WTC11 (cell line): ENCODE data around the gene ZNF646. TPM values are rescaled to one million over a fixed set of nuclear protein-coding genes. Genes with fewer than 3 reads are reported as not detected.

Source experiments
- ATAC-seq: fragments of 200-7000 bp; cut with Tn5 transposase; 2 replicates; pipeline ENCODE4 v1.10.0; 2021; ENCODE audit warnings: mild to moderate bottlenecking, moderate library complexity
- CTCF ChIA-PET: fragments of 300-600 bp; sonication (Branson Sonifier 250); formaldehyde crosslinking; loops from one replicate; lab custom pipeline; 2021; ENCODE audit warnings: antibody characterized with exemption; lab: Charles Lee
- POLR2A ChIA-PET: fragments of 350-600 bp; sonication (Branson Sonifier 250); formaldehyde crosslinking; loops from one replicate; lab custom pipeline; 2021; ENCODE audit warnings: antibody characterized with exemption; lab: Charles Lee
- DNase-seq: peaks from one replicate; pipeline ENCODE4 v3.0.0; 2021; ENCODE audit warnings: low spot score
- H3K27ac Mint-ChIP-seq: 2 replicates; pipeline ENCODE4 v1.8.0; 2021; ENCODE audit warnings: mixed read lengths
- H3K27me3 Mint-ChIP-seq: 2 replicates; pipeline ENCODE4 v1.8.0; 2021; ENCODE audit warnings: low read depth, mild to moderate bottlenecking, moderate library complexity, mixed read lengths
- H3K36me3 Mint-ChIP-seq: 2 replicates; pipeline ENCODE4 v1.8.0; 2021; ENCODE audit warnings: mixed read lengths
- H3K4me1 Mint-ChIP-seq: 2 replicates; pipeline ENCODE4 v1.8.0; 2022; ENCODE audit warnings: mixed read lengths
- H3K4me3 Mint-ChIP-seq: 2 replicates; pipeline ENCODE4 v1.8.0; 2021; ENCODE audit warnings: mild to moderate bottlenecking, moderate library complexity, mixed read lengths
- H3K9me3 Mint-ChIP-seq: 2 replicates; pipeline ENCODE4 v1.8.0; 2021; ENCODE audit warnings: mixed read lengths
- ESRRA ChIP-seq: sonication (generic); formaldehyde crosslinking; IDR thresholded peaks from 2 replicates; pipeline ENCODE4 v1.8.1; 2022; ENCODE audit warnings: mild to moderate bottlenecking, missing genetic modification reagents, borderline replicate concordance
- ETV6 ChIP-seq: sonication (generic); formaldehyde crosslinking; IDR thresholded peaks from 2 replicates; pipeline ENCODE4 v1.8.1; 2022; ENCODE audit warnings: mild to moderate bottlenecking, missing genetic modification reagents
- JUN ChIP-seq: sonication (generic); formaldehyde crosslinking; IDR thresholded peaks from 2 replicates; pipeline ENCODE4 v1.8.0; 2023; ENCODE audit warnings: mild to moderate bottlenecking, missing genetic modification reagents
- NR2C2 ChIP-seq: sonication (generic); formaldehyde crosslinking; IDR thresholded peaks from 2 replicates; pipeline ENCODE4 v1.8.0; 2022; ENCODE audit warnings: mild to moderate bottlenecking, missing genetic modification reagents
- RELA ChIP-seq: sonication (generic); formaldehyde crosslinking; IDR thresholded peaks from 2 replicates; pipeline ENCODE4 v1.8.1; 2022; ENCODE audit warnings: missing genetic modification reagents, mild to moderate bottlenecking, borderline replicate concordance
- SMAD4 ChIP-seq: sonication (generic); formaldehyde crosslinking; IDR thresholded peaks from 2 replicates; pipeline ENCODE4 v1.8.0; 2022; ENCODE audit warnings: mild to moderate bottlenecking, missing genetic modification reagents
- TEAD1 ChIP-seq: sonication (generic); formaldehyde crosslinking; IDR thresholded peaks from 2 replicates; pipeline ENCODE4 v1.8.0; 2022; ENCODE audit warnings: mild to moderate bottlenecking, missing genetic modification reagents
- total RNA-seq: library from RNA; stranded (reverse); gene quantifications from 3 replicates; pipeline ENCODE4 v1.2.3, GENCODE V29; 2021
- TF ChIP-seq, protein P1 (sequence below): sonication (generic); formaldehyde crosslinking; IDR thresholded peaks from 2 replicates; pipeline ENCODE4 v1.8.1; 2023; ENCODE audit warnings: mild to moderate bottlenecking, missing genetic modification reagents
- TF ChIP-seq, protein P2 (sequence below): fragments of 250-450 bp; sonication (Bioruptor Pico); conservative IDR thresholded peaks from 2 replicates; pipeline ENCODE4 v1.9.0; 2021; ENCODE audit warnings: mild to moderate bottlenecking
- TF ChIP-seq, protein P3 (sequence below): fragments of 250-450 bp; sonication (Bioruptor Pico); IDR thresholded peaks from 2 replicates; pipeline ENCODE4 v1.9.0; 2021; ENCODE audit warnings: moderate library complexity, mild to moderate bottlenecking, inconsistent platforms, borderline replicate concordance
- TF ChIP-seq, protein P4 (sequence below): sonication (generic); formaldehyde crosslinking; IDR thresholded peaks from 2 replicates; pipeline ENCODE4 v1.8.0; 2022; ENCODE audit warnings: mild to moderate bottlenecking, missing genetic modification reagents
- TF ChIP-seq, protein P5 (sequence below): sonication (generic); formaldehyde crosslinking; IDR thresholded peaks from 2 replicates; pipeline ENCODE4 v1.8.1; 2023; ENCODE audit warnings: mild to moderate bottlenecking, missing genetic modification reagents, moderate library complexity
- TF ChIP-seq, protein P6 (sequence below): sonication (generic); formaldehyde crosslinking; IDR thresholded peaks from 2 replicates; pipeline ENCODE4 v1.8.0; 2023; ENCODE audit warnings: missing genetic modification reagents, mild to moderate bottlenecking, borderline replicate concordance

The ZNF646 gene
- total RNA-seq, 1 experiment from 2014 or later = 29.3 TPM

GRCh38 chr16:31063495-31063842 is 10.8 kb upstream of the ZNF646 start:
- no peaks in the 10 kb centered on the region for H3K9me3 Mint-ChIP-seq
- POLR2A ChIA-PET = interaction anchor here (0.6 to 1.2 kb wide), 2 partner anchors 50 to 54 kb away, joined by 3 to 4 read pairs; partner anchors contain the start of gene KAT8
- H3K27me3 Mint-ChIP-seq = no peaks in the 10 kb centered on the region
- no peak for TF ChIP-seq ETV6
- no peak for TF ChIP-seq RELA (CRISPR knock-in tag)
- TF ChIP-seq TEAD1 (CRISPR knock-in tag) = no peak
- TF ChIP-seq, protein P1, sequence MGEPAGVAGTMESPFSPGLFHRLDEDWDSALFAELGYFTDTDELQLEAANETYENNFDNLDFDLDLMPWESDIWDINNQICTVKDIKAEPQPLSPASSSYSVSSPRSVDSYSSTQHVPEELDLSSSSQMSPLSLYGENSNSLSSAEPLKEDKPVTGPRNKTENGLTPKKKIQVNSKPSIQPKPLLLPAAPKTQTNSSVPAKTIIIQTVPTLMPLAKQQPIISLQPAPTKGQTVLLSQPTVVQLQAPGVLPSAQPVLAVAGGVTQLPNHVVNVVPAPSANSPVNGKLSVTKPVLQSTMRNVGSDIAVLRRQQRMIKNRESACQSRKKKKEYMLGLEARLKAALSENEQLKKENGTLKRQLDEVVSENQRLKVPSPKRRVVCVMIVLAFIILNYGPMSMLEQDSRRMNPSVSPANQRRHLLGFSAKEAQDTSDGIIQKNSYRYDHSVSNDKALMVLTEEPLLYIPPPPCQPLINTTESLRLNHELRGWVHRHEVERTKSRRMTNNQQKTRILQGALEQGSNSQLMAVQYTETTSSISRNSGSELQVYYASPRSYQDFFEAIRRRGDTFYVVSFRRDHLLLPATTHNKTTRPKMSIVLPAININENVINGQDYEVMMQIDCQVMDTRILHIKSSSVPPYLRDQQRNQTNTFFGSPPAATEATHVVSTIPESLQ (CRISPR knock-in tag) = no peak
- H3K4me3 Mint-ChIP-seq = no peak overlapping the region
- ATAC-seq = peak; percentile 69
- no peaks in the 10 kb centered on the region for H3K4me1 Mint-ChIP-seq
- H3K36me3 Mint-ChIP-seq = peaks cover 26% of the 10 kb centered on the region
- H3K27ac Mint-ChIP-seq = no peak overlapping the region; the same call in 1 of the 2 replicates
- CTCF ChIA-PET = interaction anchor here (1.0 kb wide), 1 partner anchor 21 kb away, joined by 4 read pairs; no protein-coding TSS in a partner anchor
- DNase-seq = no peak

DNA sequence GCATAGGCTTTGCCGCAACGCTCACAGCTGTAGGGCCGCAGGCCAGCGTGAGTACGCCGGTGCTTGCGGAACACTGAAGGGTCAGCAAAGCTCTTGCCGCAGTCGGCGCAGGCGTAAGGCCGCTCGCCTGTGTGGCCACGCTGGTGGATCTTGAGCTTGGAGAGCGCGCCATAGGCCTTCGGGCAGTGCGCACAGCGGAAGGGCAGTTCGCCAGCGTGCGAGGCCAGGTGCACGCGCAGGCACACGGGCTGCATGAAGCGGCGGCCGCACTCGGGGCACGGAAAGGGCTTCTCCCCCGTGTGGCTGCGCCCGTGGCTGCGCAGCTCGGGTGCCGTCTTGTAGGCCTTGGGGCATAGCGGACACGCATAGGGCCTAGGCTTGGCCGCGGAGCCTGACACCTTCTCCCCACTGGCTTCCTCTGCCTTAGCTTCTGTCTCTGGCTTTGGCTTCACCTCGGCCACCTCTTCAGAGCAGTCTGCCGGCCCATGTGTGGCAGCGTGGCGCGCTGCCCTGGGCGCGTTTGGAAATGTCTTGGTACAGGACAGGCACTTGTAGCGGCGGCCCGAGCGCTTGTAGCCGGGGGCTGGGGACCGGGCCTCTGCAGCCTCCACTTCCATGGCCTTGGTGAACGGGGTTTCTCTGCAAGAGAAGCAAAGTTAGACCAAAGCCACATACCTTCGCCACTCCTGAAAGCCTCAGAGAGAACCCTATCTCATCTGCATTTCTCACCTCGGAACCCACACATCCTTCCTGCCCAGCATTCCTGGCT is 10.2 kb upstream of the ZNF646 start:
- Mint-ChIP-seq H3K4me1 (no peaks in the 10 kb centered on the region), H3K4me3 (no peak overlapping the region), H3K9me3 (no peaks in the 10 kb centered on the region), H3K27ac (peak overlapping the region; percentile 20; the same call in 1 of the 2 replicates), H3K27me3 (no peaks in the 10 kb centered on the region), H3K36me3 (peaks cover 26% of the 10 kb centered on the region)
- ChIA-PET POLR2A (interaction anchor here (1.2 kb wide), 1 partner anchor 53 kb away, joined by 4 read pairs; the partner anchor contains the start of gene KAT8), CTCF (interaction anchor here (1.0 kb wide), 1 partner anchor 22 kb away, joined by 4 read pairs; no protein-coding TSS in a partner anchor)
- no peak for TF ChIP-seq ESRRA (CRISPR knock-in tag)
- TF ChIP-seq NR2C2 (CRISPR knock-in tag) = no peak
- TF ChIP-seq, protein P2, sequence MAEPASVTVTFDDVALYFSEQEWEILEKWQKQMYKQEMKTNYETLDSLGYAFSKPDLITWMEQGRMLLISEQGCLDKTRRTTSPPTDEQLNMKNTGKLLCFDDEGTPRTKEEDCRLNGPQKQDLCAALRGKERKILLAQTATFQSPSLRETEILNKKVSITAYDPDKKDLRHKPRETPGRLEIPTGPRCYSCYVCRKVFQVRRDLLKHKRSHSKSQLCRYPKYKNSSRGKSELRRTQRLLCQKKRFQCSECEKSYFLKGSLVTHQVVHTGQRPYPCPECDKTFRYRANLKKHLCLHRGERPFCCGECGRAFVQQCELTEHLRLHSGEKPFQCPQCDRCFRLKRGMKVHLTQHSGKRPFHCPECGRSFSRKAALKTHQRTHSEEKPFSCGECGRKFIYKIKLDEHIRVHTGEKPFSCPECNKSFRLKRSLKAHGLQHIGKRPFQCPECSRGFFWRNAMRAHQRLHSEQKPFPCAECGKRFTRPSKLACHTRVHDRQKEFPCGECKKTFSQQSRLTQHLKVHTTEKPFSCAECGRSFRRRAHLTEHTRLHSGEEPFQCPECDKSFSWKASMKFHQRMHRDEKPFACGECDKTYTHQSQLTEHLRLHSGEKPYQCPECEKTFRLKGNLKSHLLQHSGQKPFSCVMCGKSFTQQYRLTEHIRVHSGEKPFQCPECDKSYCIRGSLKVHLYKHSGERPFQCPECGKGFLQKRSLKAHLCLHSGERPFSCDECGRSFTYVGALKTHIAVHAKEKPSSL (CRISPR knock-in tag) = no peak
- TF ChIP-seq, protein P3, sequence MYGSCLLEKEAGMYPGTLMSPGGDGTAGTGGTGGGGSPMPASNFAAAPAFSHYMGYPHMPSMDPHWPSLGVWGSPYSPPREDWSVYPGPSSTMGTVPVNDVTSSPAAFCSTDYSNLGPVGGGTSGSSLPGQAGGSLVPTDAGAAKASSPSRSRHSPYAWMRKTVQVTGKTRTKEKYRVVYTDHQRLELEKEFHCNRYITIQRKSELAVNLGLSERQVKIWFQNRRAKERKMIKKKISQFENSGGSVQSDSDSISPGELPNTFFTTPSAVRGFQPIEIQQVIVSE (CRISPR knock-in tag) = no peak
- TF ChIP-seq JUN (CRISPR knock-in tag) = no peak
- TF ChIP-seq, protein P4, sequence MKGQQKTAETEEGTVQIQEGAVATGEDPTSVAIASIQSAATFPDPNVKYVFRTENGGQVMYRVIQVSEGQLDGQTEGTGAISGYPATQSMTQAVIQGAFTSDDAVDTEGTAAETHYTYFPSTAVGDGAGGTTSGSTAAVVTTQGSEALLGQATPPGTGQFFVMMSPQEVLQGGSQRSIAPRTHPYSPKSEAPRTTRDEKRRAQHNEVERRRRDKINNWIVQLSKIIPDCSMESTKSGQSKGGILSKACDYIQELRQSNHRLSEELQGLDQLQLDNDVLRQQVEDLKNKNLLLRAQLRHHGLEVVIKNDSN = no peak
- TF ChIP-seq, protein P5, sequence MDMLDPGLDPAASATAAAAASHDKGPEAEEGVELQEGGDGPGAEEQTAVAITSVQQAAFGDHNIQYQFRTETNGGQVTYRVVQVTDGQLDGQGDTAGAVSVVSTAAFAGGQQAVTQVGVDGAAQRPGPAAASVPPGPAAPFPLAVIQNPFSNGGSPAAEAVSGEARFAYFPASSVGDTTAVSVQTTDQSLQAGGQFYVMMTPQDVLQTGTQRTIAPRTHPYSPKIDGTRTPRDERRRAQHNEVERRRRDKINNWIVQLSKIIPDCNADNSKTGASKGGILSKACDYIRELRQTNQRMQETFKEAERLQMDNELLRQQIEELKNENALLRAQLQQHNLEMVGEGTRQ (CRISPR knock-in tag) = no peak
- TF ChIP-seq SMAD4 (CRISPR knock-in tag) = no peak
- TF ChIP-seq, protein P6, sequence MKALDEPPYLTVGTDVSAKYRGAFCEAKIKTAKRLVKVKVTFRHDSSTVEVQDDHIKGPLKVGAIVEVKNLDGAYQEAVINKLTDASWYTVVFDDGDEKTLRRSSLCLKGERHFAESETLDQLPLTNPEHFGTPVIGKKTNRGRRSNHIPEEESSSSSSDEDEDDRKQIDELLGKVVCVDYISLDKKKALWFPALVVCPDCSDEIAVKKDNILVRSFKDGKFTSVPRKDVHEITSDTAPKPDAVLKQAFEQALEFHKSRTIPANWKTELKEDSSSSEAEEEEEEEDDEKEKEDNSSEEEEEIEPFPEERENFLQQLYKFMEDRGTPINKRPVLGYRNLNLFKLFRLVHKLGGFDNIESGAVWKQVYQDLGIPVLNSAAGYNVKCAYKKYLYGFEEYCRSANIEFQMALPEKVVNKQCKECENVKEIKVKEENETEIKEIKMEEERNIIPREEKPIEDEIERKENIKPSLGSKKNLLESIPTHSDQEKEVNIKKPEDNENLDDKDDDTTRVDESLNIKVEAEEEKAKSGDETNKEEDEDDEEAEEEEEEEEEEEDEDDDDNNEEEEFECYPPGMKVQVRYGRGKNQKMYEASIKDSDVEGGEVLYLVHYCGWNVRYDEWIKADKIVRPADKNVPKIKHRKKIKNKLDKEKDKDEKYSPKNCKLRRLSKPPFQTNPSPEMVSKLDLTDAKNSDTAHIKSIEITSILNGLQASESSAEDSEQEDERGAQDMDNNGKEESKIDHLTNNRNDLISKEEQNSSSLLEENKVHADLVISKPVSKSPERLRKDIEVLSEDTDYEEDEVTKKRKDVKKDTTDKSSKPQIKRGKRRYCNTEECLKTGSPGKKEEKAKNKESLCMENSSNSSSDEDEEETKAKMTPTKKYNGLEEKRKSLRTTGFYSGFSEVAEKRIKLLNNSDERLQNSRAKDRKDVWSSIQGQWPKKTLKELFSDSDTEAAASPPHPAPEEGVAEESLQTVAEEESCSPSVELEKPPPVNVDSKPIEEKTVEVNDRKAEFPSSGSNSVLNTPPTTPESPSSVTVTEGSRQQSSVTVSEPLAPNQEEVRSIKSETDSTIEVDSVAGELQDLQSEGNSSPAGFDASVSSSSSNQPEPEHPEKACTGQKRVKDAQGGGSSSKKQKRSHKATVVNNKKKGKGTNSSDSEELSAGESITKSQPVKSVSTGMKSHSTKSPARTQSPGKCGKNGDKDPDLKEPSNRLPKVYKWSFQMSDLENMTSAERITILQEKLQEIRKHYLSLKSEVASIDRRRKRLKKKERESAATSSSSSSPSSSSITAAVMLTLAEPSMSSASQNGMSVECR (CRISPR knock-in tag) = no peak
- DNase-seq (no peak), ATAC-seq (no peak)
